ENCODE measurements around the gene IL10RA. TPM values are rescaled to one million over a fixed set of nuclear protein-coding genes. Genes with fewer than 3 reads are reported as not detected.

Gene IL10RA
- total and polyA plus RNA-seq, 4 donors, result 2.3 to 11.6 (median 9.2) TPM

- Histone ChIP-seq H3K4me1 (ENCODE audit: control insufficient read depth in 4 of 4, insufficient read depth in 4 of 4, low read length in 3 of 4) (no peaks in the 10 kb centered on the region), H3K27me3 (ENCODE audit: control insufficient read depth in 4 of 4, insufficient read depth in 4 of 4, low read length in 3 of 4) (no peaks in the 10 kb centered on the region), H3K4me3 (ENCODE audit: low read depth in 1 of 3, low read length in 3 of 3) (no peak overlapping the region), H3K9ac (ENCODE audit: low read depth in 1 of 2, low read length in 2 of 2) (no peak overlapping the region), H3K27ac (ENCODE audit: low read depth in 1 of 2, low read length in 2 of 2) (no peak overlapping the region), H3K9me3 (ENCODE audit: control insufficient read depth in 4 of 4, low read length in 3 of 4) (peaks cover 0 to 8% (median 0%) of the 10 kb centered on the region in 4 donors), H3K36me3 (ENCODE audit: control insufficient read depth in 4 of 4, insufficient read depth in 3 of 4, low read depth in 1 of 4, low read length in 3 of 4) (no peaks in the 10 kb centered on the region)
- TF ChIP-seq ATF3 (IDR thresholded peaks at IDR 0.05) (no peak), RXRA (IDR thresholded peaks at IDR 0.05) (no peak), RAD21 (IDR thresholded peaks at IDR 0.05) (no peak), SP1 (IDR thresholded peaks at IDR 0.05) (no peak), ZBTB33 (IDR thresholded peaks at IDR 0.05) (no peak), REST (IDR thresholded peaks at IDR 0.05) (no peak), FOXA1 (IDR thresholded peaks at IDR 0.05) (no peak), TAF1 (conservative IDR thresholded peaks at IDR 0.05) (no peak), NR2F2 (IDR thresholded peaks at IDR 0.05) (no peak), HNF4A (conservative IDR thresholded peaks at IDR 0.05) (no peak), GABPA (IDR thresholded peaks at IDR 0.05 in 1 of 2, conservative IDR thresholded peaks at IDR 0.05 in 1 of 2) (no peak), HNF4G (IDR thresholded peaks at IDR 0.05) (no peak), CTCF (IDR thresholded peaks at IDR 0.05; ENCODE audit: low read depth, low read length, missing input control) (no peak), JUND (IDR thresholded peaks at IDR 0.05) (no peak), EGR1 (IDR thresholded peaks at IDR 0.05; ENCODE audit: low read depth in 2 of 2) (no peak), YY1 (IDR thresholded peaks at IDR 0.05) (no peak), FOXA2 (IDR thresholded peaks at IDR 0.05) (no peak)
- TF ChIP-seq, protein P1, sequence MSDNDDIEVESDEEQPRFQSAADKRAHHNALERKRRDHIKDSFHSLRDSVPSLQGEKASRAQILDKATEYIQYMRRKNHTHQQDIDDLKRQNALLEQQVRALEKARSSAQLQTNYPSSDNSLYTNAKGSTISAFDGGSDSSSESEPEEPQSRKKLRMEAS (IDR thresholded peaks at IDR 0.05), result no peak
- DNase-seq (ENCODE audit: low spot score), result no peak
- 91% methylated on average over 1 of the region's 1 CpG for WGBS
These were observed 27.2 kb upstream of the IL10RA start for GRCh38 chr11:117958949-117959348.

All from liver (tissue), 9 donors.